Measurements from ENCODE around the gene ZBBX.

Gene ZBBX

DNA sequence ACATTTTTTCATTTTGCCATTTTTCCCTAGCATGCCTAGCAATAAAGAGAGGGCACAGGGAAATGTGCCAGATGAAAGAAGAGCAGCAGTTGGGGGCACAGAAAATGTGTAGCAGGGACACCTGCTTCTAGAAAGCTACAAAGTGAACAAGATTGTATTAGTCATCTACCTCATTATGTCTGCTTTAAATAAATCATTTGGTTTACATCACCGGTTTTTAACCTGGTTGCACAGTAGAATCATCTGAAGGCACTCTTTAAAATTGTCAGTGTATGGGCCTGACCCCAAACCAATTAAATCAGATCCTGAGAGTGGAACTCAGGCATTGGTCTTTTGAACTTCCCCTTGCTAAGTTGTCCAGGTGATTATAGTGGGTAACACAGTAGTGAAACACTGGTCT is 73.8 kb downstream of the ZBBX start:
- DNase-seq, result no peak

DNA sequence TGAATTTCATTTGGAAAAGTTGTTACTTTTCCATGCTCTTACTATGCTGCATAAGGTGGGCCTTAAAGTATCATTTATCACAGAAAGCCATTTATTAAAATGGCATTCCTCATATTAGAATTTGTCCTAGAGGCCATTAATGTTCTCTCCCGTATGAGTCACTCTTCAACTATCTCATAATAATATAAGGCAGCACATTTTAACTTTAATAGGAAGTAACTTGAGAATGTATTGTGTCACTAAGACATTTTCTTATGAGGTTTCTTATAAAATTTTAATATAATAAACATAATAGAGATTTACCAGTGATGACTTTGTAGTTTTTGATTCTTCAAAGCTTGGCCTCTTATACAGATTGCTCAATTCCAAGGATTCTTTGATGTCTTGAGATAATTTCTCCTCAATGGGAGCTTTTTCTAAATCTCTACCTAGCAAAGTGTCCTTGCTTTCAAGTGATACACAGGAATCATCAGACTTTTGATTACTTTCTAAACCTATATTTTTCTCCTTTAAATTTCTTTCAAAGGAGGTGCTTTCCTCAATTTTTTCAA is 74.7 kb downstream of the ZBBX start:
- DNase-seq, result no peak

DNA sequence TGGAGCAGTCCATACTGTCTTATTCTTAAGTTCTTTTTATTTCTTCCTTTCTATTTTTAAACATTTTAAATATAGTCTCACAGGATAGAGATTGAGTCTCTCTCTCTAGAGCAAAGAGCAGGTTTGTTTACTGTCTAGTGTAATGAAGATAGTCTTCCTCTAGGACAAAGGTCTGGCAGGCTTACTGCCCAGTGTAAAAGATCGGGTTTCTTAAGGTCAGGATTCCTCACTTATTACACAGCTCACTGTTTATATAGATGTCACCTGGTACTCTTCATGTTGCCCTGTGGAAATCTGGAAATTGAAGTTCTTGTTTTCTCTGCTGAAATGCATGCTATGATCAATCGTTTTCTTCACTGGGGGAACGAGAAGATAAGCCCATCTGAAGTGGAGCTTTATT is 76.0 kb downstream of the ZBBX start:
- no peak for DNase-seq

DNA sequence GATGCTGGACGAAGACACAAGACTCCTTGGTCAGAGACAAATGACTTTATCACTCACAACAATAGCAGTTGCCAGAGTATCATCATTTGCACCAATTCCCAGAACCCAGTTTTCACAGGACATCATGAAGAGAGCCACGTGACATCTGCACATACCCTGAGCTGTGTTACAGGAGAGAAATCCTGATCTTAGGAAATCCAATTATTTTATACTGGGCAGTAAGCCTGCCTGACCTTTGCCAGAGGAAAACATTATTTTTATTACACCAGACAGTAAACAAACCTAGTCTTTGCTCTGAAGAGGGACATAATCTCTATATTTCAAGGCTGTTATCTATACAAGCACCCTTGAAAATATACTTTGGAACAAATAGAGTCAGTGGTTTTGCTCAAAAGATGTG is 77.4 kb downstream of the ZBBX start:
- DNase-seq, result no peak

DNA sequence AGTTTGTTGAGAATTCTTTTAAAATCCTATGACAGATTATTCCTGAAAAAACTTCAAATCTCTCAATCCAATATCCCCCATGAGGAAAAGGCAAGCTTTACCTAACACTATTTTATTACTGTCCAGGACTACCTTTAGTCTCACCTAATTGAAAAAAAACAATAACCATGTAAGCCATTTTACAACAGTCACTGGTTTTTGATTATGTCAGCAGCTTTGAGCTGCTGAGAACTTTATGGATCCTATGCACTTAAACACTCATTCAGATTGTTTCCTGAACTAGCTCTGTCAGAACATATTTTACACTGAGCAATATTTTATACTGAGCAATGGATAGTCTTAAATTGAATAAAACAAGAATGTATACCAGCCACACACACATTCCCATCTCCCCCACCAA is 79.9 kb downstream of the ZBBX start:
- no peak for DNase-seq

DNA sequence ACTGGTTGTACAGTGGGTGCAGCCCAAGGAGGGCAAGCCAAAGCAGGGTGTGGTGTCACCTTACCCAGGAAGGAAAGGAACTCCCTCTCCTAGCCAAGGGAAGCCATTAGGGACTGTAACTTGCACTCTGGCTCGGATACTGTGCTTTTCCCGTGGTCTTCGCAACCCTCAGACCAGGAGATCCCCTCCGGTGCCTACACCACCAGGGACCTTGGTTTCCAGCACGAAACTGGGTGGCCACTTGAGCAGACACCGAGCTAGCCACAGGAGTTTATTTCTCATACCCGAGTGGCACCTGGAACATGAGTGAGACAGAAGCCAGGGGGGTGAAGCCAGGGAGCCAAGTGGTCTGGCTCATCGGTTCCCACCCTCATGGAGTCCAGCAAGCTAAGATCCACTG is 90.7 kb downstream of the ZBBX start:
- no peak for DNase-seq

DNA sequence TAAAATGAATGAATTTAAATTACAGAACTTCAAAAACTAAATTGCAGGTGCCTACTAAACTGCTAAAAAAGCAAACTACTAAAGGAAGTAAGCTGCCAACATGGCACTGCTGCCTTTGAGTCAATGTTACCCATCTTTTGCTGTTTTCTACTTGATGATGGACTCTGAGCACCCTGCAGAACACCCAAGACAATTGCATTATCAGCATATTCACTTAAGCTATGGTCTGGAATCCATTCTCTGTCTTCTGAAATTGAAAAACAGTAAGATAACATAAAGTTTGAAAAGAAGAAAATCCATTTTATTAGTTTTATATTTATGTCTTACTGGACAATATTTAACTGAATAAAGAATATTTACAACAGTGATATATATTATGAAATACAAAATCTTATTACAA is 91.4 kb downstream of the ZBBX start:
- DNase-seq, result no peak

DNA sequence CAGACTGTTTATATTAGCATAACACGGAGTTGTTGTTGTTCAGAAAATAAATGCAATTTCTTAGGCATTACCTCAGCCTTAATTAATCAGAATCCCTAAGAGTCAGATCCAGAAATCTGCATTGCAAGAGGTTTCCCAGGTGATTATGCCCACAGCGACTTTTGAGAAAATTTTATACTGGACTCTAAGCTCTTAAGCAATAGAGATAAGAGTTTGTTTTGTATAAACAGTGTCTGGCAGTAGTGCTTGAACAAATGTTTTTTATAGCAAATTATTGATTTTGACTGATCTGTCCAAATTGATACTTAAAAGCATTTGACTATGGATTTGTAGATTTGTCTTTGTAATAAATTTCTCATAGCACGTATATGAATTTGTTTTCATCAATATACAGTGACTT is 92.8 kb downstream of the ZBBX start:
- no peak for DNase-seq

DNA sequence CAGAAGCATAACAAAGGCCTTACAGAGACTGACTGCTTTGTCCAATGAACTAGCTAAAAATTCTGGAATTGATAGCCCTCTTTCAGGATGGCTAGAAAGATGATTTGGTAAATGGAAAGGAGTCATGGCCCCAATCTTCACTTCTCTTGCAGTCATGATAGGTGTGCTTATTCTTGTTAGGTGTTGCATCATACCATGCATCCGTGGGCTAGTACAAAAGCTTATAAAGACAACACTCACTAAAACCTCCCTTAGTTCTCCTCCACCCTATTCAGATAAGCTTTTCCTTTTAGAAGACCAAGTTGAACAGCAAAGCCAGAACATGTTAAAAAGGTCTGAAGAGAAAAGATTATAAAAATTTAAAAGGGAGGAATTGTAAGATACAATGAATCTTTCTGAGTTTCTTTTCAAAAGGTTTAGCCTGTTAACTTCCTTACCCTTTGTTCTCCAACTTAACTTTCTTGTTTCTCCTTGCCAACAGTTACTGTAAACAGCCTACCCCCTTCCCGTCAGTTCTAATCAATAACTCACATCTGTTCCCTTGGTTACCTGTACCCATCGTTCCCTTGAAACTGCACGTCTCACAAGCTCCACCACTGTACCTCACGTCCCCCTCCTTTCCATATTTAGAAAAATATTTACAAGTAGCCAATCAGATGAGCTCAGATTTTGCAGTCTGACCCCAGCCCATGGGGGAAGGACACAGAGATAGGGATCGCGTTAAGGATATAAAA is 105.8 kb downstream of the ZBBX start:
- no peak for DNase-seq

DNA sequence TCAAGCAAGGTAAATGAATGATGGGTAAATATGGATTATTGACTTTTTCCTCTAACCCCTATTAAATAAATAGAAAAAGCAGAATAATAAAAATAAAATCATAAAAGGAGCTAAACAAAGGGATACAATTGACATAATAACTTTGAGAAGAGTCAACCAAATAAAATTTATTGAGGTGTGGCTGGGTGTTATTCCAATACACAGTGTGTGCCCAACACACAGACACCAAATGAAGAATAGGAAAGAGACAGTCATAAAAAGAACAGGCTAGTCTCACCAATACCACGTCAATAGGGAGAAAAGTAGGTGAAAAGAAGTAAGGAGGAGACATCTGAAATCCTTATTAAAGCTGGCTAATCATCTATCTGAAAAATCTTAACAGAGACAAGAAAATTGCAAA is 127.1 kb downstream of the ZBBX start:
- no peak for DNase-seq

DNA sequence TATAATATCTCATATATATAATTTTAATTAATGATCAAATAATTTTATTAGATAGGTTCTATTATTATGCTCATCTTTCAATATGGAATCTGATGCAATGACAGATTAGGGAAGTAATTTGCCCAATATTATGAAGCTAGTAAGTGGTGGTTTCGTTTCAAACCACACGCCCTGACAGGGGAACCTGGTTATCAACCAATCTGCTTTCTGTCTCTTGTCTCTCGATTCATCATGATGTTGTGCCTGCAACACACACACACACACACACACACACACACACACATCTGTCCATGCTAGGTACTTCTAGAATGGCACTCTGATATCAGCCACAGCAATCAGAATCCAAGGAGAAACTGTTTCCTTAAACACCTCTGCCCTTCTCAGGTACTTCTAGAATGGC is 128.4 kb downstream of the ZBBX start:
- DNase-seq, result no peak

DNA sequence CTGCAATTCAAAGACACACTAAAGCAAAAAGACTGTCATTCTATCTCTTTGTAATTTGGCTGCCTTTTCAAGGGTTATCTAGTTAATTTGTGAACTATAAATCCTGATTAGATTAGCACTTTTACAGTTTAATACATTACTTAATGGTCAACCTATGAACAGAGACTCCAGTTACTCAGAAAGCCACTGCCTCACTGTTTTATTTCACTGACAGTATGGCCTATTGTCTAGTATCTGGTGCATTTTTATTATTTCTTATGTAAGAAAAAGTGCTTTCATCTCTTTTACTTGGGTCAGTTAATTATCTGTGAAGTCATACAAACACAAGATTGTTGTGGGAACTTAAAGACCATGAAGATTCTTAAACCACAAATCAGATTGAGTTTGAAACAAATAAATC is 133.8 kb downstream of the ZBBX start:
- no peak for DNase-seq

DNA sequence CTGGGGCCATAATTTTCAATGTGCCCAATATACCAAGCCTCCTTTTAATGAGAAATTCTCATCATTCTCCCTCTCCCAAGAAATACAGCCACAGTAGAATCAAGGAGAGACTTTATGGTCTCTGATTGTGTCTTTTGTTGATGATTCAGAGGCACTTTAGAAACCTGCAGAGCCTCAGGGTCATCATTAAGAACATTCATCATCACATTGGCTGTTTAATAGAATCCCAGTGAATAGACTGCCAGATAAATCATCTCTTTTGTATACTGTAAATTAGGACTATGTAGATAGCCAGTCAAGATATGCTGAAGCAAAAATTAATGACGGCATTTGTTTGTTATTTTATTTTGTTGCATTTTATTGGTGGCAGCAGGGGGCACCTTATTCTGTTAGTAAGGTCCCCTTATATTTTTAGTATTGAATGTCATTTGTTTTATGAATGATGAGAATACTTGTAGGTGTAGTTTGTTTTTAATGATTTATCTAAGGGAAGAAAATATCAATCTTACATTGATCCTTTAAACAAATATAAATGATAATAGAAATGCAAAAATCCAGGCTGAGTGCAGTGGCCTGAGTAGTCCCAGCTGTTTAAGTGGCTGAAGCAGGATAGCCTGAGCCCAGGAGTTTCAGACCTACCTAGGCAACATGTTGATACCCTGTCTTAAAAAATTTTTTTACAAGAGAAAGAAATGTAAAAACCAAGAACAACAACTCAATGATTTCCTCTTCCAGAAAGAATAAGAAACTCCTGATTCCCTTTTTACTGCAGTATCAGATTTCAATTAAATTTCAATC is 138.8 kb downstream of the ZBBX start:
- DNase-seq, result no peak

DNA sequence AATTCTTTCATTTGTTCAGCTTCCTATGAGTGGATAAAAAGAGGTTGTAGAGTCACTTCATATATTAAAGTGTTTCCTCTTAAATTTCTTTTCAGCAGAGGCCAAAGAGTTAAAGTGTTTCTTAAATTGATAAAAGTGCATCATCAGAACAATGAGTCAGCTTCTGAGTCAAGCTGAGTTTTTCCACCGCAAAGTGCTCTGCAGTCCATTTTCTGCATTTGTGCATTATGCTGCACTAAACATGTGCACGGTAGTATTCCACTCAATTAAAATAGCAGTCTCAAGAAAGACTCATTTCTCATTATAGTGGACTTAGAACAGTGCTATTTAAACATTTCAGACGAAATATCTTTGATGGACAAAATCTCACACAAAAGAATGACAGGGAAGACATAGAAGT is 152.0 kb downstream of the ZBBX start:
- no peak for DNase-seq

DNA sequence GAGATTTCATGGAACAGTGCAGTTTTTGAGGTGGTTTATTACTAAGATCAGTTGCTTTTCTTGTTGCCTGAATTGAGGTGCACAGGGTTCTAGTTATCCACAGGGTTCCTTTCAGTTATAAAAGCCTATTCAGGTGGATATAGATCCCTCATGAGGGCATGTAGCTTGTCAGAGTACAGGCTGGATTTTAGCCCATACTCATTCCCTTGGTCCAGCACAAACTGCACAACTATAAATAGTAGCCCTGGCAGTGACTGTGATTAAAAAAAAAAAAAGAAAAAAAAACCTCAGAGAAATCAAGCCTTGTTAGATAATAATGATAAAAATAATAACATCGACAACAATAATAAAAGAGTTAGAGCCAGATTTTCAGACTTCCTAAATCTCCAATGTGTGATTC is 154.3 kb downstream of the ZBBX start:
- no peak for DNase-seq

DNA sequence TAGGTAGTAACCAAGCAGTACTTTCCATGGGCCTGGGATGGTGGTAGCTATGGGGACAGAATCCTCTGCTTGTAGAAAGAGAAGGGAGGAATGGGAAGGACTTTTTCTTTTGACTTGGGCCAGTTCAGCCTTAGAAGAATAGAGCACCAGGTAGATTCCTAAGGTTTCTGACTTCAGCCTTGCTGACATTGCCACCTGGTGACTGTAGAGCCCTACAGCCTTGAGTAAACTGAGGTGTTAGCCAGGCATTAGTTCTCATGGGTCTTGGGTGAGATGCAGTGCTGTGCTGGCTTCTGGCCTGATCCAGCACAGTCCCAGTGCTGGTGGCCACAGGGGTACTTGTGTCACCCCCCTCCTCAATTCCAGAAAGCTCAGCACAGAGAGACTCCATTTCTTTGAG is 171.1 kb downstream of the ZBBX start:
- DNase-seq, result no peak

DNA sequence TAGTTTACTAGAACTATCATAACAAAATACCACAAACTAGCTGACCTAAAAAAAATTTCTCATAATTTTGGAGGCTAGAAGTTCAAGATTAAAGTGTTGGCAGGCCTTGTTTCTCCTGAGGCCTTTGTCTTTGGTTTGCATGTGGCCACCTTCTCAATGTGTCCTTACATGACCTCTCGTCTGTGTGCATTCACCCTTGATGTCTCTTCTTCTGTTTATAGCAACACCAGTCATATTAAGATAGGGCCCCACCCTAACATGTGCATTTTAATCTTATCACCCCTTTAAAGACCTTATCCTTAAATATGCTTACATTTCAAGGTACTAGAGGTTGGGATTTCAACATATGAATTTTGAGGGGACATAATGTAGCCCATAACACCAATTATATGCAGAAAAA is 177.0 kb downstream of the ZBBX start:
- no peak for DNase-seq

DNA sequence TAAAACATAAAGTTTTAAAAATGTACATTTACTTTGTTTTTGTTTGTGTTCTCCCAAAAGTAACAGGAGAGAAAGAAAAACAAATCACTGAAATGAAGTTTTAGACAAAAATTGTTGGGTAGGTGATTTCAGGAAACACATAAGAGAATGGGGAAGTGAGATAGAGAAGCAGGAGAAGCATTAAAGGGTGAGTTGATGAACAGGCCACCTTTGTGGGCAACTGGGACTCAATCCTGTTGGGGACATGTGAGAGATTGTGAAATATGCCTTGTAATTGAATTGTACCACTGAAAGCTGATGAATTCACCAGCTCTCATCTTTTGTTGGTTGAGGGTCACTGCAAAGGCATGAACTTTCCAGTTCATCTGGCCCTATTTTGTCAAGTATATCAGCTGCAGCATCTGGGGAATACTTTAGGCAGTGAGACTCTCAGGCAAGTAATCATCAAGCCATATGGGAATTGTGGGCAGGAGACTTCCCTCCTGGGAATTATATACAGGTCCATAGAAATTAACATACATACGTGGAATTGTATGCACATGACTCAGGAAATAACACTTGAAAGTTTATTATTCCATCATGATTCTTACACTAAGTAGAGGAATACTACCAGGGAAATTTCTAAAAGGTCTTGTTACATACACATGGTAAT is 181.0 kb downstream of the ZBBX start:
- no peak for DNase-seq

Data from activated CD4-positive, alpha-beta T cell treated with anti-CD3 and anti-CD28 coated beads for 4 hours (primary cell).